Lower leg skin (tissue), 4 donors: ENCODE measurements around the gene SRCAP. TPM values are rescaled to one million over a fixed set of nuclear protein-coding genes. Genes with fewer than 3 reads are reported as not detected.

Experiments
- DNase-seq, 2 donors: peaks; one replicate each; pipeline ENCODE4 v3.0.0-alpha.2; 2019; ENCODE audit warnings: low spot score in 2 of 2
- H3K4me3 ChIP-seq: fragments of 200-600 bp; sonication (generic); 2 replicates; pipeline ENCODE4 v1.5.1; 2017; ENCODE audit warnings: mild to moderate bottlenecking, low read depth; ENCODE audit not compliant: poor library complexity, severe bottlenecking
- POLR2A ChIP-seq, 2 donors: fragments of 450-650 bp; IDR thresholded peaks; one replicate each; pipeline ENCODE4 v1.6.1; 2016 to 2017; ENCODE audit warnings: antibody characterized with exemption in 2 of 2, mild to moderate bottlenecking in 1 of 2, moderate library complexity in 1 of 2
- WGBS, 2 donors: methylation state at CpG; one replicate each; pipeline ENCODE4 v1.1.5; 2018; 5-methylcytosine and 5-hydroxymethylcytosine counted together
- intact Hi-C: fragments of 100-400 bp; cut with DNase I; formaldehyde crosslinking; loops from one replicate; pipeline ENCODE4 v1.15.0; 2023; ENCODE audit warnings: low total_unique reads
- total RNA-seq, 4 donors: library from RNA; depleted of rRNA; stranded (reverse); fragments of >200 nt; gene quantifications; one replicate each; pipeline ENCODE4 v1.1.0, GENCODE V29; 2016
- TF ChIP-seq, protein P1 (sequence below), 3 donors: fragments of 450-650 bp; IDR thresholded peaks; one replicate each; pipeline ENCODE4 v1.5.1; 2016; ENCODE audit warnings: antibody characterized with exemption in 3 of 3, mild to moderate bottlenecking in 3 of 3, moderate library complexity in 2 of 3

SRCAP gene
- total RNA-seq, 4 donors from 2014 or later = 21.7 to 44.0 (median 33.7) TPM

GRCh38 chr16:30782486-30783279, 83.7 kb downstream of the SRCAP start:
- no peak for DNase-seq
- intact Hi-C loops = no loop called here
- TF ChIP-seq POLR2A (IDR thresholded peaks at IDR 0.05) = no peak
- TF ChIP-seq, protein P1, sequence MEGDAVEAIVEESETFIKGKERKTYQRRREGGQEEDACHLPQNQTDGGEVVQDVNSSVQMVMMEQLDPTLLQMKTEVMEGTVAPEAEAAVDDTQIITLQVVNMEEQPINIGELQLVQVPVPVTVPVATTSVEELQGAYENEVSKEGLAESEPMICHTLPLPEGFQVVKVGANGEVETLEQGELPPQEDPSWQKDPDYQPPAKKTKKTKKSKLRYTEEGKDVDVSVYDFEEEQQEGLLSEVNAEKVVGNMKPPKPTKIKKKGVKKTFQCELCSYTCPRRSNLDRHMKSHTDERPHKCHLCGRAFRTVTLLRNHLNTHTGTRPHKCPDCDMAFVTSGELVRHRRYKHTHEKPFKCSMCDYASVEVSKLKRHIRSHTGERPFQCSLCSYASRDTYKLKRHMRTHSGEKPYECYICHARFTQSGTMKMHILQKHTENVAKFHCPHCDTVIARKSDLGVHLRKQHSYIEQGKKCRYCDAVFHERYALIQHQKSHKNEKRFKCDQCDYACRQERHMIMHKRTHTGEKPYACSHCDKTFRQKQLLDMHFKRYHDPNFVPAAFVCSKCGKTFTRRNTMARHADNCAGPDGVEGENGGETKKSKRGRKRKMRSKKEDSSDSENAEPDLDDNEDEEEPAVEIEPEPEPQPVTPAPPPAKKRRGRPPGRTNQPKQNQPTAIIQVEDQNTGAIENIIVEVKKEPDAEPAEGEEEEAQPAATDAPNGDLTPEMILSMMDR (IDR thresholded peaks at IDR 0.05) = no peak
- WGBS, 2 donors = 95 to 97% methylated on average over 63 of the region's 63 CpGs
- no peak overlapping the region for H3K4me3 ChIP-seq

GRCh38 chr16:30783280-30784109, 84.5 kb downstream of the SRCAP start:
- WGBS, 2 donors = 94 to 95% methylated on average over 46 to 57 of the region's 57 CpGs
- TF ChIP-seq, protein P1 (IDR thresholded peaks at IDR 0.05) = no peak
- no peak for TF ChIP-seq POLR2A (IDR thresholded peaks at IDR 0.05)
- no peak for DNase-seq
- intact Hi-C loops = no loop called here
- H3K4me3 ChIP-seq = no peak overlapping the region

- DNase-seq = no peak
- WGBS, 2 donors = 87 to 92% methylated on average over 18 of the region's 18 CpGs
- TF ChIP-seq, protein P1 (IDR thresholded peaks at IDR 0.05) = no peak
- no peak for TF ChIP-seq POLR2A (IDR thresholded peaks at IDR 0.05)
- H3K4me3 ChIP-seq = no peak overlapping the region
- intact Hi-C loops = no loop called here
Observed at GRCh38 chr16:30784215-30784614, 85.2 kb downstream of the SRCAP start.

GRCh38 chr16:30785126-30786106, 86.4 kb downstream of the SRCAP start:
- intact Hi-C loops = no loop called here
- TF ChIP-seq POLR2A (IDR thresholded peaks at IDR 0.05) = no peak
- TF ChIP-seq, protein P1 (IDR thresholded peaks at IDR 0.05) = no peak
- H3K4me3 ChIP-seq = no peak overlapping the region
- 71 to 77% methylated on average over 7 of the region's 7 CpGs for WGBS, 2 donors
- DNase-seq = no peak
